D721Med (cell line): ENCODE measurements around the gene CTXN3.

ENCODE experiments used
- DNase-seq: peaks from one replicate; pipeline ENCODE4 v3.0.0; 2011; ENCODE audit warnings: low spot score; ENCODE audit not compliant: insufficient read length
- FAIRE-seq: peaks from 2 replicates; lab custom pipeline; 2011; peaks lifted over from hg19 to GRCh38; lab: Jason Lieb, UNC
- CTCF ChIP-seq: IDR thresholded peaks from 2 replicates; pipeline ENCODE4 v1.5.1; 2012; ENCODE audit warnings: mild to moderate bottlenecking, control low read depth; ENCODE audit not compliant: insufficient read depth; ENCODE audit errors: missing control alignments

Gene CTXN3

GRCh38 chr5:127650649-127651048 is 1.8 kb downstream of the CTXN3 start:
- peak; percentile 83 for FAIRE-seq
- no peak for TF ChIP-seq CTCF
- no peak for DNase-seq

GRCh38 chr5:127652952-127653611 is 4.2 kb downstream of the CTXN3 start:
- TF ChIP-seq CTCF = no peak
- FAIRE-seq (no peak), DNase-seq (no peak)

GRCh38 chr5:127656825-127657224 is 7.9 kb downstream of the CTXN3 start:
- DNase-seq = no peak
- no peak for FAIRE-seq
- TF ChIP-seq CTCF = no peak

- FAIRE-seq (no peak), DNase-seq (no peak)
- TF ChIP-seq CTCF = no peak
These were observed 11.3 kb downstream of the CTXN3 start for GRCh38 chr5:127660047-127660733.

GRCh38 chr5:127664093-127664492 is 15.2 kb downstream of the CTXN3 start:
- DNase-seq (no peak), FAIRE-seq (no peak)
- TF ChIP-seq CTCF = no peak

- no peak for FAIRE-seq
- no peak for TF ChIP-seq CTCF
These were observed 16.8 kb downstream of the CTXN3 start for GRCh38 chr5:127665641-127666040.

More at GRCh38 chr5:127665641-127666040, 16.8 kb downstream of the CTXN3 start:
- no peak for DNase-seq
